OCI-LY3 (cell line): Measurements from ENCODE around the gene HMGN1.

ENCODE experiments used
- CTCF ChIP-seq: fragments of 200-600, 300-600 bp; sonication (generic); IDR thresholded peaks from 2 replicates; pipeline ENCODE4 v1.5.1; 2014; ENCODE audit warnings: antibody characterized with exemption, low read length, low read depth
- EZH2phosphoT487 ChIP-seq: fragments of 200-600 bp; shearing (Covaris generic); IDR thresholded peaks from 2 replicates; pipeline ENCODE4 v1.6.1; 2018; ENCODE audit warnings: antibody characterized with exemption, mixed run types, low read depth

- no peak for TF ChIP-seq EZH2phosphoT487
- TF ChIP-seq CTCF, result no peak
Measured at GRCh38 chr21:39315603-39316445, 33.1 kb downstream of the HMGN1 start.
